ENCODE data around the gene ARMC10. TPM values are rescaled to one million over a fixed set of nuclear protein-coding genes. Genes with fewer than 3 reads are reported as not detected.
"Not testable (repeated sequence)": the region's sequence is repeated elsewhere in the genome, so short reads cannot be mapped to it uniquely, and the experiment has no call there.

The ARMC10 gene
- total RNA-seq, result 19.8 TPM

- Histone ChIP-seq H3K9ac (ENCODE audit: low read depth in 1 of 3, low read length in 3 of 3) (peak within 1 kb of the TSS; percentile 88 to 91 (median 88)), H3K4me1 (ENCODE audit: control insufficient read depth in 3 of 3, insufficient read depth in 3 of 3, low read length in 3 of 3) (peaks cover 12 to 22% (median 16%) of the 10 kb centered on the region in 3 donors), H3K27ac (ENCODE audit: low read depth, low read length) (peak within 1 kb of the TSS; percentile 76), H3K9me3 (ENCODE audit: control insufficient read depth in 3 of 3, low read length in 3 of 3) (no peaks in the 10 kb centered on the region), H3K4me3 (ENCODE audit: low read length in 3 of 3) (peak within 1 kb of the TSS; percentile 98 to 100 (median 99)), H3K36me3 (ENCODE audit: control insufficient read depth in 3 of 3, insufficient read depth in 3 of 3, low read length in 3 of 3) (no peaks in the 10 kb centered on the region), H3K27me3 (ENCODE audit: control insufficient read depth in 3 of 3, insufficient read depth in 3 of 3, low read length in 3 of 3) (no peaks in the 10 kb centered on the region)
Measured at GRCh38 chr7:103074519-103075336, at the start of gene ARMC10, which contains the start of gene FBXL13. Gene ARMC10 (plus strand): TSS chr7:103075140. CDS start chr7:103075273, 133 bp downstream. Gene FBXL13 (minus strand): TSS chr7:103074796.

- no peaks in the 10 kb centered on the region for H3K27me3 ChIP-seq (ENCODE audit: control insufficient read depth in 3 of 3, insufficient read depth in 3 of 3, low read length in 3 of 3)
- no peak overlapping the region for H3K27ac ChIP-seq (ENCODE audit: low read depth, low read length)
- H3K36me3 ChIP-seq (ENCODE audit: control insufficient read depth in 3 of 3, insufficient read depth in 3 of 3, low read length in 3 of 3), result no peaks in the 10 kb centered on the region
- no peak overlapping the region for H3K4me3 ChIP-seq (ENCODE audit: low read length in 3 of 3)
- H3K4me1 ChIP-seq (ENCODE audit: control insufficient read depth in 3 of 3, insufficient read depth in 3 of 3, low read length in 3 of 3), result no peaks in the 10 kb centered on the region
- H3K9me3 ChIP-seq (ENCODE audit: control insufficient read depth in 3 of 3, low read length in 3 of 3), result no peaks in the 10 kb centered on the region
- no peak overlapping the region for H3K9ac ChIP-seq (ENCODE audit: low read depth in 1 of 3, low read length in 3 of 3)
Measured at GRCh38 chr7:103025341-103025740, 49.6 kb upstream of the ARMC10 start.

GRCh38 chr7:103031024-103031423 lies 43.9 kb upstream of the ARMC10 start:
- no peaks in the 10 kb centered on the region for H3K4me1 ChIP-seq (ENCODE audit: control insufficient read depth in 3 of 3, insufficient read depth in 3 of 3, low read length in 3 of 3)
- H3K4me3 ChIP-seq (ENCODE audit: low read length in 3 of 3), result no peak overlapping the region
- no peak overlapping the region for H3K27ac ChIP-seq (ENCODE audit: low read depth, low read length)
- no peaks in the 10 kb centered on the region for H3K36me3 ChIP-seq (ENCODE audit: control insufficient read depth in 3 of 3, insufficient read depth in 3 of 3, low read length in 3 of 3)
- no peaks in the 10 kb centered on the region for H3K9me3 ChIP-seq (ENCODE audit: control insufficient read depth in 3 of 3, low read length in 3 of 3)
- H3K27me3 ChIP-seq (ENCODE audit: control insufficient read depth in 3 of 3, insufficient read depth in 3 of 3, low read length in 3 of 3), result no peaks in the 10 kb centered on the region
- no peak overlapping the region for H3K9ac ChIP-seq (ENCODE audit: low read depth in 1 of 3, low read length in 3 of 3)

GRCh38 chr7:103031781-103032180 lies 43.2 kb upstream of the ARMC10 start:
- H3K27me3 ChIP-seq (ENCODE audit: control insufficient read depth in 3 of 3, insufficient read depth in 3 of 3, low read length in 3 of 3), result no peaks in the 10 kb centered on the region
- H3K9me3 ChIP-seq (ENCODE audit: control insufficient read depth in 3 of 3, low read length in 3 of 3), result no peaks in the 10 kb centered on the region
- H3K4me1 ChIP-seq (ENCODE audit: control insufficient read depth in 3 of 3, insufficient read depth in 3 of 3, low read length in 3 of 3), result no peaks in the 10 kb centered on the region
- H3K4me3 ChIP-seq (ENCODE audit: low read length in 3 of 3), result no peak overlapping the region
- H3K27ac ChIP-seq (ENCODE audit: low read depth, low read length), result no peak overlapping the region
- H3K36me3 ChIP-seq (ENCODE audit: control insufficient read depth in 3 of 3, insufficient read depth in 3 of 3, low read length in 3 of 3), result no peaks in the 10 kb centered on the region
- H3K9ac ChIP-seq (ENCODE audit: low read depth in 1 of 3, low read length in 3 of 3), result no peak overlapping the region

- H3K9me3 ChIP-seq (ENCODE audit: control insufficient read depth in 3 of 3, low read length in 3 of 3); H3K9ac ChIP-seq (ENCODE audit: low read depth in 1 of 3, low read length in 3 of 3); H3K36me3 ChIP-seq (ENCODE audit: control insufficient read depth in 3 of 3, insufficient read depth in 3 of 3, low read length in 3 of 3); H3K4me1 ChIP-seq (ENCODE audit: control insufficient read depth in 3 of 3, insufficient read depth in 3 of 3, low read length in 3 of 3); H3K27me3 ChIP-seq (ENCODE audit: control insufficient read depth in 3 of 3, insufficient read depth in 3 of 3, low read length in 3 of 3); H3K4me3 ChIP-seq (ENCODE audit: low read length in 3 of 3); H3K27ac ChIP-seq (ENCODE audit: low read depth, low read length): not testable (repeated sequence)
Measured at GRCh38 chr7:103034318-103034717, 40.6 kb upstream of the ARMC10 start.

- no peaks in the 10 kb centered on the region for H3K9me3 ChIP-seq (ENCODE audit: control insufficient read depth in 3 of 3, low read length in 3 of 3)
- H3K4me1 ChIP-seq (ENCODE audit: control insufficient read depth in 3 of 3, insufficient read depth in 3 of 3, low read length in 3 of 3), result no peaks in the 10 kb centered on the region
- H3K27ac ChIP-seq (ENCODE audit: low read depth, low read length), result no peak overlapping the region
- no peak overlapping the region for H3K4me3 ChIP-seq (ENCODE audit: low read length in 3 of 3)
- H3K36me3 ChIP-seq (ENCODE audit: control insufficient read depth in 3 of 3, insufficient read depth in 3 of 3, low read length in 3 of 3), result no peaks in the 10 kb centered on the region
- H3K27me3 ChIP-seq (ENCODE audit: control insufficient read depth in 3 of 3, insufficient read depth in 3 of 3, low read length in 3 of 3), result no peaks in the 10 kb centered on the region
- no peak overlapping the region for H3K9ac ChIP-seq (ENCODE audit: low read depth in 1 of 3, low read length in 3 of 3)
Measured at GRCh38 chr7:103037476-103037822, 37.5 kb upstream of the ARMC10 start.

GRCh38 chr7:103037823-103038739 lies 36.9 kb upstream of the ARMC10 start:
- not testable (repeated sequence) for H3K4me1 ChIP-seq (ENCODE audit: control insufficient read depth in 3 of 3, insufficient read depth in 3 of 3, low read length in 3 of 3); H3K27me3 ChIP-seq (ENCODE audit: control insufficient read depth in 3 of 3, insufficient read depth in 3 of 3, low read length in 3 of 3); H3K4me3 ChIP-seq (ENCODE audit: low read length in 3 of 3); H3K9me3 ChIP-seq (ENCODE audit: control insufficient read depth in 3 of 3, low read length in 3 of 3); H3K9ac ChIP-seq (ENCODE audit: low read depth in 1 of 3, low read length in 3 of 3); H3K27ac ChIP-seq (ENCODE audit: low read depth, low read length); H3K36me3 ChIP-seq (ENCODE audit: control insufficient read depth in 3 of 3, insufficient read depth in 3 of 3, low read length in 3 of 3)

- not testable (repeated sequence) for H3K9ac ChIP-seq (ENCODE audit: low read depth in 1 of 3, low read length in 3 of 3); H3K9me3 ChIP-seq (ENCODE audit: control insufficient read depth in 3 of 3, low read length in 3 of 3); H3K4me3 ChIP-seq (ENCODE audit: low read length in 3 of 3); H3K4me1 ChIP-seq (ENCODE audit: control insufficient read depth in 3 of 3, insufficient read depth in 3 of 3, low read length in 3 of 3); H3K36me3 ChIP-seq (ENCODE audit: control insufficient read depth in 3 of 3, insufficient read depth in 3 of 3, low read length in 3 of 3); H3K27me3 ChIP-seq (ENCODE audit: control insufficient read depth in 3 of 3, insufficient read depth in 3 of 3, low read length in 3 of 3); H3K27ac ChIP-seq (ENCODE audit: low read depth, low read length)
Measured at GRCh38 chr7:103041815-103042214, 33.1 kb upstream of the ARMC10 start.

- Histone ChIP-seq H3K27me3 (ENCODE audit: control insufficient read depth in 3 of 3, insufficient read depth in 3 of 3, low read length in 3 of 3) (no peaks in the 10 kb centered on the region), H3K4me1 (ENCODE audit: control insufficient read depth in 3 of 3, insufficient read depth in 3 of 3, low read length in 3 of 3) (no peaks in the 10 kb centered on the region), H3K36me3 (ENCODE audit: control insufficient read depth in 3 of 3, insufficient read depth in 3 of 3, low read length in 3 of 3) (no peaks in the 10 kb centered on the region), H3K4me3 (ENCODE audit: low read length in 3 of 3) (no peak overlapping the region), H3K9ac (ENCODE audit: low read depth in 1 of 3, low read length in 3 of 3) (no peak overlapping the region), H3K9me3 (ENCODE audit: control insufficient read depth in 3 of 3, low read length in 3 of 3) (peaks cover 0 to 2% (median 0%) of the 10 kb centered on the region in 3 donors), H3K27ac (ENCODE audit: low read depth, low read length) (no peak overlapping the region)
Measured at GRCh38 chr7:103048833-103049232, 26.1 kb upstream of the ARMC10 start.

GRCh38 chr7:103051519-103051918 lies 23.4 kb upstream of the ARMC10 start:
- Histone ChIP-seq H3K27me3 (ENCODE audit: control insufficient read depth in 3 of 3, insufficient read depth in 3 of 3, low read length in 3 of 3) (no peaks in the 10 kb centered on the region), H3K4me1 (ENCODE audit: control insufficient read depth in 3 of 3, insufficient read depth in 3 of 3, low read length in 3 of 3) (no peaks in the 10 kb centered on the region), H3K9me3 (ENCODE audit: control insufficient read depth in 3 of 3, low read length in 3 of 3) (no peaks in the 10 kb centered on the region), H3K9ac (ENCODE audit: low read depth in 1 of 3, low read length in 3 of 3) (no peak overlapping the region), H3K4me3 (ENCODE audit: low read length in 3 of 3) (no peak overlapping the region), H3K27ac (ENCODE audit: low read depth, low read length) (no peak overlapping the region), H3K36me3 (ENCODE audit: control insufficient read depth in 3 of 3, insufficient read depth in 3 of 3, low read length in 3 of 3) (no peaks in the 10 kb centered on the region)

Data from skeletal muscle tissue (tissue), 4 donors.